PC-9 (cell line): Measurements from ENCODE around the gene TMEM185B.

ENCODE experiments used
- CTCF ChIP-seq: fragments of 200-600 bp; sonication (generic); conservative IDR thresholded peaks from 2 replicates; pipeline ENCODE4 v1.6.1; 2017; ENCODE audit warnings: mixed run types, antibody characterized with exemption, mild to moderate bottlenecking, moderate library complexity
- EZH2 ChIP-seq: fragments of 200-600 bp; sonication (generic); IDR thresholded peaks from 2 replicates; pipeline ENCODE4 v1.8.0; 2017; ENCODE audit warnings: antibody characterized with exemption, low read depth

GRCh38 chr2:120255986-120256650 is 32.9 kb upstream of the TMEM185B start:
- no peak for TF ChIP-seq CTCF
- no peak for TF ChIP-seq EZH2
